Measurements from ENCODE around the gene HDAC9.

HDAC9 gene

DNA sequence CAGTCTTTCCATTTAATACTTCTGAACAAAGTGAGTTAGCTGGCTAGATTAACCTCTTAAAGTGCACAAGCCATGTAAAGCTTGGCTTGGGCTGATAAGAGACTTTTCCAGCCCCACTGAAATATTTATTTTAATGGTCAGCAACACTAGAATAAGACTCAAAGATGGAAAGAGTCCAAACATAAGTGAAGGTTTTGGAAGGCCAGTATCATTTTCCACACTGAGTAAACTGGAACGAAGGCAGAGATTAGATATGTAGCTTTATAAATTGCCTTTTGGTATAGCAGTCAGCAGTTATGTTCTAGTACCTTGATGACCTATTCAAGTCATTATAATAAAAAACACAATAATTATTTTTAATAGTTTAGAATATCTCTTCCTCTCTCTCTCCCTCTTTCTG lies 102.2 kb downstream of the HDAC9 start:
- no peak for DNase-seq (ENCODE audit: low spot score)

GRCh38 chr7:18607025-18607424 lies 111.5 kb downstream of the HDAC9 start:
- peak; percentile 13 for DNase-seq (ENCODE audit: low spot score)

DNA sequence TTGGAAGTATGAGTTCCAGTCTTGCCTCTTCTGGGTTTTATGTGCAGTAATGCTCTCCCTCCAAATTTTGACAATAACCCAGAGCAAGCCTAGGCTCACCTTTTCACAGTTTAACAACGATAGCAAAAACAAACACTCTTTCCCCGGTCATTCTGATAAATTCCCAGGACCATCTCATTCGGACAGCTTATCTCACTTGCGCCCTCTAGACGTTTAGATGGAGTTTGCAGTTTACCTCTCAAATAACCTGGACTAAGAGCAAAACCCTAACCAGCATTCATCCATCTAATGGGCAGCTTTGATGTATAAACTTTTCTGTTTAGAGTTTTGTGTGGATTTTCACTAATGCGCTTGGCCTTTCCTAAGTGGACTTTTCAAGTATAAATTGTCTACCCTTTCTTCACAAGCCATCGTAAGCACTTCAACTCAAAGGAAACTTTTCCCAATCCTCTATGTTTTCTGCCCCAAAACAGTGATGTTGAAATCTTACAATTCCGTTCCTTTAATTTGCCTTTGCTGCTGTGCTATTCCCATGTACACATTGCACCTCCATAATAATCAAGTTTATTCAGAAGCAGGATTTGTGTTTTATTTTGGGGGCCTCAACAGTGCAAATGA lies 114.9 kb downstream of the HDAC9 start:
- DNase-seq (ENCODE audit: low spot score), result peak; percentile 14

DNA sequence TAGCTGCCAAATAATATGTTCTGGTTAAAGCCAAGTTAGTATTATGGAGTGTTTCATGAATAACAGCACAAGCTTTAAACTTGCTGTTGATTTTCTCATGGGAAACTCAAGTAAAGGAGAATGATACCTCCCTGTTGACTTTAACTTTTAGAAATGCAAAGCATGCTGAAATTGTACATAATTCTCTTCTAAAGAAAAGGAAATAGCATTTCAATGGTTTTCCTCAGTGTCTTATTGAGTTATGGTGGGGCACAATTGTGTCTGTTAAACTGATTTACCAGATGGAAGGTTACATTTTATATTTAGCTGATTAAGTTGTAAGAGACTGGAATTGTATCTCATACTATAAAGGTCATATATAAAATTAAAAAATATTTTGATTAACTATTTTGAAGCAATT lies 119.3 kb downstream of the HDAC9 start:
- no peak for DNase-seq (ENCODE audit: low spot score)

DNA sequence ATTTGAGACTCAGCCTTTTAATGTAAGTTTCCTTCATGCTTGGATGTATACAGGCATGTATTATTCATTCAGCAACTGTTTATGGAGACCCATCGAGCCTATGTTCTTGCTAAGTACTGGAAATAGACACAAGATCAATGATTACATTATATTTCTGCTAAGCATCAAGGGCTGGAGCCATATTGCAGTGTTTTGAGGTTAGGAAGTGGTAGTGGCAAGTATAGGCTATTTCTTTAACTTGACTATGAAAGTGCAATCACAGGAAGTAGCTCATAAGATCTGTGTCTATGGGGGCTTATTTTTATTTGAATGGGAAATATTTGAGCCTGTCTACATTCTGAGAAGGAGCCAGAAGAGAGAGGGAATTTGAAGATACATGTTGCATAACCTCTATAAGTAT lies 123.8 kb downstream of the HDAC9 start:
- no peak for DNase-seq (ENCODE audit: low spot score)

- no peak for DNase-seq (ENCODE audit: low spot score)
These were observed 127.8 kb downstream of the HDAC9 start for GRCh38 chr7:18623389-18623788.

DNA sequence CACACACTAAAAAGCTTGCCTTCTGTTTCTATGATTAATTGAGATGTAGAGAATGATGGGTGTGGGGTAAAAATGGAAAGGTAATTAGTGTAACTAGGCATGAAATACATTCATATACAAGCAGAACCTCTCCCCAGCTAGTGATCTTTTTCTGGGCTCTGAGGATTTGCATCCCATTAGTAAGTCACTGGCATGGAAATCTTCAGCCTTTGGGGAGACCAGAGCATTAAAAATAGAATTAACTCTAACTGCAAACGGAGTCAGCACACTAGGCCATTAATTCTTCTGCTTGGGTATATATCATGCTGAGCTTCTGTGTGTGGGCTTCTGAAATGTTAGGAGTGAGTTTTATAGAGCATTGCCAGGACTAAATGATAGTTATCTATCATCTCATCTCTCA lies 128.9 kb downstream of the HDAC9 start:
- no peak for DNase-seq (ENCODE audit: low spot score)

DNA sequence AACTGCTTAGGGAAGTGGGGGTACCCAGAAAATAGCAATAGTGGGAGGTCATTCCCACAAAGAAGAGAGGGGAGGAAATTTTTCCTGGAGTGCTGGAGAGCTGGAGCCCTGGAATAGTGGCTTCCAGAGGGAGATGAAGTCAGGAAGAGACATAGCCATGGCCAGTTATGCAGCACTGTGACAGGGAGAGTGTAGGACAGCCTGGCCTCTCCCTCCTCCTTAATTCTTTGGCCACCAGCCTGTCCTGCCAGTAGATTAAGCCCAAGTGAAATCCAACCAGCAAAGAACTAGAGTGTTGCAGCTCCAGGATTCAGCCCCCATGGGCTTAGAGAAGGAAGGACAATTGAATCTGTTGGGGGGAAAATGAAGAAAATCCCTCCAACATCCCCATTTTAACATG lies 130.5 kb downstream of the HDAC9 start:
- no peak for DNase-seq (ENCODE audit: low spot score)

GRCh38 chr7:18626717-18627116 lies 131.2 kb downstream of the HDAC9 start:
- DNase-seq (ENCODE audit: low spot score), result no peak

- DNase-seq (ENCODE audit: low spot score), result no peak
These were observed 142.0 kb downstream of the HDAC9 start for GRCh38 chr7:18637516-18637915.

DNA sequence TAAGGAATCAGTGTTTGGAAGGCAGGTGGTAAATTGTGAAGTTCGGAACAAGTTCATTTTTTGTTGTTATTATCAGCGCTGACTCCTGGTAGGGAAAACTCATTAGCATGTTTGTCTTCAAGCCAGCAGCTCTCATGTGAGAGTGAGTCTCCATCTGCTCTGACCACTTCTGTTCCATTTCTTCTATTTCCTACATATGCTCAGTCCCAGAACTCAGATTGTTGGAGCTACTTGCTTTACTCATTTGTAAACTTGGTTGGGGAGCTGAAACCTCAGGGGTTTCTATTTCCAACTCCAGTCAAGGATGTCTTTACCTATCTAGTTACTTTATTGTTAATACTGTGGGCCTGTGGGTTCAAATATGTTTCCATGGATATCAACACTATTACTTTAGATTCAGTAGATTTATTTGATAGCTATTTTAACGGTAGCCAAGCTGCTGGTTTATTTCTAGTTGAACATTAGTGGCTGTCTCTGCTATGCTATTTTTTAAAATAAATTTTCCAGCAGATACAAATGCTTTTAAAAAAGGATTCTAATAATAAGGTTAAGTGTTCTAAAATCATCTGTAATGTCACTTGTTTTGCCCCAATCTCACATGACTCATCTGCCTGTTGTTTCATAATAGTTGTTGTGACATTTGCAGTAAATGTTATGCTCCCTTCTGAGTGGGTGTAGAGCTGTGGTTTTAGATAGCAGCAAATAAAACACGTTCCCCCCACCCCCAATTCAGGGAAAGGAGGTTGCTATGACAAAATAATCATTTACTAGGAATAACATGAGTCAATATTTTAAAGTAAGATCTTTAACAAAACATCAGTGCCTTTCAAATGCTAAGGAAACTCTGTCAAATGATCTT lies 143.3 kb downstream of the HDAC9 start:
- peak; percentile 1 for DNase-seq (ENCODE audit: low spot score)

GRCh38 chr7:18639711-18640110 lies 144.2 kb downstream of the HDAC9 start:
- DNase-seq (ENCODE audit: low spot score), result no peak

- DNase-seq (ENCODE audit: low spot score), result no peak
These were observed 149.4 kb downstream of the HDAC9 start for GRCh38 chr7:18644981-18645380.

DNA sequence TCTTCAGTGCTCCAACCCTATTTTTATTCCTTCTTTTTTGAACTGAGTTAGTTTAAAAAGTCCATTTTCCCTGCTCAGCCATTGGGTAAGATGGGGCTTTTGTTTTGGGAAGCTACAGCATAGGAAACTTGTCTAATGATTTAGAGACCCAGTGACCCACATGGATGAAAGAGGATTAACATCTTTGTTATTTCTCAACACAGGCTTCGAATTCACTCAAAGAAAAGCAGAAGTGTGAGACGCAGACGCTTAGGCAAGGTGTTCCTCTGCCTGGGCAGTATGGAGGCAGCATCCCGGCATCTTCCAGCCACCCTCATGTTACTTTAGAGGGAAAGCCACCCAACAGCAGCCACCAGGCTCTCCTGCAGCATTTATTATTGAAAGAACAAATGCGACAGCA lies 152.0 kb downstream of the HDAC9 start:
- no peak for DNase-seq (ENCODE audit: low spot score)

GRCh38 chr7:18648849-18649758 lies 153.6 kb downstream of the HDAC9 start:
- no peak for DNase-seq (ENCODE audit: low spot score)

- DNase-seq (ENCODE audit: low spot score), result no peak
These were observed 158.0 kb downstream of the HDAC9 start for GRCh38 chr7:18653381-18654155.

DNA sequence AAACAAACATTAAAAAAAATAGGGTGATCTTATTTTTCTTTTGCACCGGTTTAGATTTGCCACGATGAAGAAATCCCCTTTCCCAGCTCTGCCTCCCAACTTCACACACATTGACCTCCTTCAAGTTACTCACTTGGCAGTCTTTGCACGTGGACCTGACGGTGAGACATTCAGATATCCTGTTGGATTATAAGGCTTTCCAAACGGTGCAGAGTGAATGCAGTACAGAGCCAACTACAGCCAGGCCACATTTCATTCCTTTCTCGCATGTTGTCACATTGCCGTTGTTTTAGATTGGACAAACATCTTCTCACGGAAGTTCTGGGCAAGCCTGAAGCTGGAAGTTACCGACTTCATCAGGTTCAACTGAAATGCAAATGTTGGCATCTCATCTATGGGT lies 159.2 kb downstream of the HDAC9 start:
- no peak for DNase-seq (ENCODE audit: low spot score)

DNA sequence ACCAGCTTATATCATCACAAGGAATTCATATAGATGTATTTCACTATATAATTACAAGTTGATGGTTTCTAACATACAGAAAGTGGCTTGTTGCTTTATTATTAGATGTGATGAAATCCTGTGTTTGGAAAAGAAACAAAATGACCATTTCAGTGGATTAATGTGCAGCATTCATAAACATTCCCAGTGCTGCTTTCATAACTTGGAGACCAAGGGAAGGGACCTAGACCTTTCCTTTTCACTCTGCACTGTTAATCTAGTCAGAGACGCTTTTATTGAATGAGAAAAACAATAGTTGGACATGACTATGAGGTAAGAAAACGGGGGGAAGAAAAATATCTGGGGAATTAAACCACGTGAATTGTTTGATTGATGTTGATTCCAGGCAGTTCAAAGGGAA lies 160.0 kb downstream of the HDAC9 start:
- DNase-seq (ENCODE audit: low spot score), result no peak

DNA sequence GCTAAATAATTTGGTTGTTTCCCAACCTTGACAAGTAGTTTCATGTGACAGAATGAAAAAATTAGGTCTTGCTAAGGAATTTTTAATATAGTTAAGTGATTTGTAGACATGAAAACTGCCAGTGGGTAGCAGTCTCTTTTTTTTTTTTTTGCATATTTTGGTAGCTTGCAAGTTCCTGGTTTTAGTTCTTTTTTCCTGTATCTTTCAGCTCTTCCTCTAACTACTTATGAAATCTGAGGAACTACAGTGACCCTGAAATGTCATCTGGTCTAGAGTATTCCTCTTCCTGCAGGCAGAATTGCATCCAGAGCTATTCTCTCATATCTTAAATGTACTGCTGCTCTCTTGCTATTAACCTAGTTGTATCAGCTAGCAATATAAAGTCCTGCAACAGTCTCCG lies 160.4 kb downstream of the HDAC9 start:
- DNase-seq (ENCODE audit: low spot score), result no peak

- no peak for DNase-seq (ENCODE audit: low spot score)
These were observed 160.8 kb downstream of the HDAC9 start for GRCh38 chr7:18656362-18656761.

- no peak for DNase-seq (ENCODE audit: low spot score)
These were observed 164.2 kb downstream of the HDAC9 start for GRCh38 chr7:18659746-18660145.

GRCh38 chr7:18663321-18663720 lies 167.8 kb downstream of the HDAC9 start:
- DNase-seq (ENCODE audit: low spot score), result no peak

Measured in RKO (cell line).